Suprapubic skin (tissue), 4 donors: Measurements from ENCODE around the gene BAHD1.

Experiments
- EP300 ChIP-seq: sonication (generic); formaldehyde crosslinking; IDR thresholded peaks from one replicate; pipeline ENCODE4 v1.6.1; 2017; ENCODE audit warnings: antibody characterized with exemption
- POLR2A ChIP-seq, 2 donors: fragments of 450-650 bp; IDR thresholded peaks; one replicate each; pipeline ENCODE4 v1.6.1; 2017; ENCODE audit warnings: antibody characterized with exemption in 2 of 2, mild to moderate bottlenecking in 2 of 2, moderate library complexity in 2 of 2
- POLR2AphosphoS5 ChIP-seq, 3 donors: sonication (generic); formaldehyde crosslinking; IDR thresholded peaks; one replicate each; pipeline ENCODE4 v1.6.1; 2017; ENCODE audit warnings: antibody characterized with exemption in 3 of 3
- TF ChIP-seq, protein P1 (sequence below), 2 donors: fragments of 200-600 bp in 1 of 2; fragments of 450-650 bp in 1 of 2; sonication (generic) in 1 of 2; IDR thresholded peaks; one replicate each; pipeline ENCODE4 v1.5.1; 2016 to 2019; ENCODE audit warnings: antibody characterized with exemption in 2 of 2, mild to moderate bottlenecking in 1 of 2, moderate library complexity in 1 of 2

DNA sequence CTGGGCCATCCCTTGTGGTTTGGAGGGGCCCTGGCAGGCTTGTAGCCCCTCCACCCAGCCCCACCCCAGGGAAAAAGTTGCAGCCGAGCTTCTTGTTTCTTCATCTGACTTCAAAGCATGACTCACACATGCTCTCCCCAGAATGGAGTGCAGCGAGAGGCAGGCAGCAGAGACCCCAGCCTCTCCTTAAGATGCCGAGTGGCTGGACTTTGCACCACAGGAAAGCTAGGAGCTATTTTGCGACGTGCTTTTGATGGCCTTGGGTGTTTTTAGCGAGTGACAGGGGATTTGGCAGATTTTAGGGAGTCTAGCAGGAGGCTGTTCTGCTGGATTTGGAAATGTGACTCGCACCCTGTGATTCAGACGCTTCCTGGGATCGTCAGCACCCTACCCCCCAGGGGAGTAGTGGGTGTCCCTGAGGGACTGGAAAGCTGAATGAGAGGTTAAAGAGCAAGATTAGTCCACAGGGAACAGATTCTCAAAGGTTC is 14.2 kb downstream of the BAHD1 start:
- TF ChIP-seq, protein P1, sequence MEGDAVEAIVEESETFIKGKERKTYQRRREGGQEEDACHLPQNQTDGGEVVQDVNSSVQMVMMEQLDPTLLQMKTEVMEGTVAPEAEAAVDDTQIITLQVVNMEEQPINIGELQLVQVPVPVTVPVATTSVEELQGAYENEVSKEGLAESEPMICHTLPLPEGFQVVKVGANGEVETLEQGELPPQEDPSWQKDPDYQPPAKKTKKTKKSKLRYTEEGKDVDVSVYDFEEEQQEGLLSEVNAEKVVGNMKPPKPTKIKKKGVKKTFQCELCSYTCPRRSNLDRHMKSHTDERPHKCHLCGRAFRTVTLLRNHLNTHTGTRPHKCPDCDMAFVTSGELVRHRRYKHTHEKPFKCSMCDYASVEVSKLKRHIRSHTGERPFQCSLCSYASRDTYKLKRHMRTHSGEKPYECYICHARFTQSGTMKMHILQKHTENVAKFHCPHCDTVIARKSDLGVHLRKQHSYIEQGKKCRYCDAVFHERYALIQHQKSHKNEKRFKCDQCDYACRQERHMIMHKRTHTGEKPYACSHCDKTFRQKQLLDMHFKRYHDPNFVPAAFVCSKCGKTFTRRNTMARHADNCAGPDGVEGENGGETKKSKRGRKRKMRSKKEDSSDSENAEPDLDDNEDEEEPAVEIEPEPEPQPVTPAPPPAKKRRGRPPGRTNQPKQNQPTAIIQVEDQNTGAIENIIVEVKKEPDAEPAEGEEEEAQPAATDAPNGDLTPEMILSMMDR (IDR thresholded peaks at IDR 0.05) = no peak
- TF ChIP-seq POLR2A (IDR thresholded peaks at IDR 0.05) (no peak), POLR2AphosphoS5 (IDR thresholded peaks at IDR 0.05) (no peak), EP300 (no peak)
